ENCODE results near the gene MTMR12.

DNA sequence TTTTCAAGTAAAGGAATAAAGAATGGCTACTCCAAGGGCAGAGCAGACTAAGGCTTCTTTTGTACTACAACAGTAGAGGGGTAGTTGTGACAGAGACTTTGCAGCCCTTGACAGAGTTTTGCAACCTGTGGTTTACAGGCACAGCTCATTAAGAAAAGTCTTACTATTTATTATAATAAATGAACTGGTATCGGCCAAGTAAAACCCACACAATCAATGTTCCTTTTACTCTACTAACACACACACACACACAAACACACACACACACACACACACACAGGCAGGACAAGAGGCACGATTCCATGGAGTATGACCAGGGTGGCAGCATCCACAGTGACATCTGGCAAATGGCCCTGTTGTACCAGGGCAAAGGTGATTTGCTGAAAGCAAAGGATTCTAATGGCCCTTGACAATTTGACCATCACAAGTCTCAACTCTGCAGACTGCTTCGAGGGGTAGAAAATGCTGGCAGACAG, 79.5 kb downstream of the MTMR12 start:
- TF ChIP-seq POLR2A (IDR thresholded peaks at IDR 0.05; ENCODE audit: low read length): no peak
- no peak for TF ChIP-seq GATA1 (IDR thresholded peaks at IDR 0.05; ENCODE audit: low read depth, low read length)
